Stimulated activated CD4-positive, alpha-beta T cell treated with anti-CD3 and anti-CD28 coated beads, Interleukin-12 subunit alpha, Interleukin-12 subunit beta, amount 100 ng/mL, for 48 hours (primary cell): ENCODE measurements around the gene FCER1G.
"Not testable (repeated sequence)": the region's sequence is repeated elsewhere in the genome, so short reads cannot be mapped to it uniquely, and the experiment has no call there.

Experiments
- DNase-seq, 3 donors: peaks; one replicate each; pipeline ENCODE4 v3.0.0-alpha.2; 2020; ENCODE audit warnings: low read depth in 2 of 3, low spot score in 1 of 3

Gene FCER1G

DNA sequence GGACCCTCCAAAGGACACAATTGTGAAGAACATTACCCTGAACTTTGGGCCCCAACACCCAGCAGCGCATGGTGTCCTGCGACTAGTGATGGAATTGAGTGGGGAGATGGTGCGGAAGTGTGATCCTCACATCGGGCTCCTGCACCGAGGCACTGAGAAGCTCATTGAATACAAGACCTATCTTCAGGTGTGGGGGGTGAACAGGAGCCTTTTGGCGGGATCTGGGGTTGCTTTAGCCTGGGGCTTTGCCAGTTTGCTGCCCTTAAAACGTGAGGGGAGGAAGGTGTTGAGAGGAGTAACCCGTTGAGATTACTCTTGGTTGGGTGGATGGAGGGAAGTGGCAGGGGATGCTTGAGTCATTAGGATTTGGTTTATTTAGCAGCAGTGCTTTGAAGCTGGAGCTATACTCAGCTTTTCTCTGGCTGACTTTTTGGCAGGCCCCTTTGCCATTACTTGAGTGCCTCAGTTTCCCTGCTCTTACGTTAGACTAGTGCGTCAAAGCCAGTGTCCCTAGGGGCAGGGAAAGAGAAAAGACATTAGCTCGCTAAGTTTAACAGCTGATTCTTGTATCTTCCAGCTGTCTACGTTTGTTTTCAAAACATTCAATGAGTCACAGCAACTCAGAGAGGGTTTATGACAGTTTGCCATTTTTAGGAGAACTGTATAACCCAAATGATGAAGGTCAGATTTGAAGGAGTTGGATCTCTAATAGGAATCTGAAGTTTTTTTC lies 8.5 kb upstream of the FCER1G start:
- DNase-seq: no peak

DNA sequence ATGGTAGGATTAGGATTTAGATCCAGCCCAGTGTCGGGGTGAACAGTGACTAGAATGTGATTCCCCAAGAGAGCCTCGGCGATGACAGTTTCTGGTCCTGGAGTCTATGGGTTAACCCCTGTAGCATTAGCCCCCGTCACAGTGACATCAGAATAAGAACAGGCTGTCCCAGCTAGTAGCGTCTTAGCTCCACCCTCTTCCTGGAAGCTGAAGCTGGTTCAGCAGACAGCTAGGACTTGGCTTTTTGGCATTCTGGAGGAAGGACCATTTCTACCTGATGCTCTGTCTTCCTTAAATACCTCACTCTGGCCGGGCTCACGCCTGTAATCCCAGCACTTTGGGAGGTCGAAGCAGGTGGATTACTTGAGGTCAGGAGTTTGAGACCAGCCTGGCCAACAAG lies 7.9 kb upstream of the FCER1G start:
- no peak for DNase-seq

GRCh38 chr1:161209790-161210409 lies 5.2 kb upstream of the FCER1G start:
- peak; percentile 58 to 71 (median 60) for DNase-seq

GRCh38 chr1:161214369-161214768 lies 726 bp upstream of the FCER1G start:
- DNase-seq: no peak

GRCh38 chr1:161216945-161217712 lies 2.0 kb downstream of the FCER1G start:
- no peak for DNase-seq

DNA sequence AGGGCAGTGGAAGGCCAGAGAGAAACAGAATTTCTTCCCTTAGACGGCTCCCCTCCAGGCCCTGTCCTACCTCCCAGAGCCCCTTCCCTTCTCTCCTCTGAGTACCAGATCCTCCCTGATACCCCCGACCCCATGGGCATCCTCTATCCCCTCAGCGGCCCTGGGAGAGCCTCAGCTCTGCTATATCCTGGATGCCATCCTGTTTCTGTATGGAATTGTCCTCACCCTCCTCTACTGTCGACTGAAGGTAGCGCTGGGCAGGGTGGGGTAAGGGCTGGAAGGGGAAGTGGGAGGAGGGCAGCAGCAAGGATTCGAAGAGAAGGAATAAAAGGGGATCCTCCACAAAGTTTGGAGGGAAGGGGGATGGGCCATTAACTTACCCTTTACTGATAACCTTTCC lies 2.7 kb downstream of the FCER1G start:
- DNase-seq: no peak

DNA sequence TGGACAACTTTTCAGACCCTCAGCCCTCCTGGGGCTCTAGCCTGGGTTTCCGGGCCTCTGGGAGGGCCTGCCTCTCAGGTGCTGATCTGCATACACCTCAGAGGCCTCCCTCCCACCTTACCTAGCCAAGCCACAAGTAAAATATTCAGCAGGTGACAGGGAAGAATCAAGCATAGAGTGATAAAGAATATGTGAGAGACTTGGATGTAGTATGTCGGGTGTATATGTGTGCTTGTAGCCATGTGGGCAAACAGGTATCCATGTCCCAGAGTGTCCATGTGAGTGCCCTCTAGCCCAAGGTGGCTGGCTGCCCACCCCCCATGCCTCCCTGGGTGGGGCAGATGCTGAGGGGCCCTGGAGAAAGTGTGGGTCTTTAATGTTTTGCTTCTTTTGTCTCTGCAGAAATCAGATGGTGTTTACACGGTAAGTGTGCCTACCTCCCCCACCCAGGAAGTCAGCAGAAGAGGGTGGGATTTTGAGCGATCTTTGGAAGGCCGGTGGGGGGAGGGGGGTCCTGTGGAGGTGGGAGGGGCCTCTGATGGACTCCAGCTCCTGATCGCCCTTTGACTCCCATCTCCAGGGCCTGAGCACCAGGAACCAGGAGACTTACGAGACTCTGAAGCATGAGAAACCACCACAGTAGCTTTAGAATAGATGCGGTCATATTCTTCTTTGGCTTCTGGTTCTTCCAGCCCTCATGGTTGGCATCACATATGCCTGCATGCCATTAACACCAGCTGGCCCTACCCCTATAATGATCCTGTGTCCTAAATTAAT lies 3.4 kb downstream of the FCER1G start:
- no peak for DNase-seq

- DNase-seq: no peak
These were observed 4.2 kb downstream of the FCER1G start for GRCh38 chr1:161219078-161219892.

GRCh38 chr1:161220002-161220401 lies 4.9 kb downstream of the FCER1G start:
- DNase-seq: no peak

DNA sequence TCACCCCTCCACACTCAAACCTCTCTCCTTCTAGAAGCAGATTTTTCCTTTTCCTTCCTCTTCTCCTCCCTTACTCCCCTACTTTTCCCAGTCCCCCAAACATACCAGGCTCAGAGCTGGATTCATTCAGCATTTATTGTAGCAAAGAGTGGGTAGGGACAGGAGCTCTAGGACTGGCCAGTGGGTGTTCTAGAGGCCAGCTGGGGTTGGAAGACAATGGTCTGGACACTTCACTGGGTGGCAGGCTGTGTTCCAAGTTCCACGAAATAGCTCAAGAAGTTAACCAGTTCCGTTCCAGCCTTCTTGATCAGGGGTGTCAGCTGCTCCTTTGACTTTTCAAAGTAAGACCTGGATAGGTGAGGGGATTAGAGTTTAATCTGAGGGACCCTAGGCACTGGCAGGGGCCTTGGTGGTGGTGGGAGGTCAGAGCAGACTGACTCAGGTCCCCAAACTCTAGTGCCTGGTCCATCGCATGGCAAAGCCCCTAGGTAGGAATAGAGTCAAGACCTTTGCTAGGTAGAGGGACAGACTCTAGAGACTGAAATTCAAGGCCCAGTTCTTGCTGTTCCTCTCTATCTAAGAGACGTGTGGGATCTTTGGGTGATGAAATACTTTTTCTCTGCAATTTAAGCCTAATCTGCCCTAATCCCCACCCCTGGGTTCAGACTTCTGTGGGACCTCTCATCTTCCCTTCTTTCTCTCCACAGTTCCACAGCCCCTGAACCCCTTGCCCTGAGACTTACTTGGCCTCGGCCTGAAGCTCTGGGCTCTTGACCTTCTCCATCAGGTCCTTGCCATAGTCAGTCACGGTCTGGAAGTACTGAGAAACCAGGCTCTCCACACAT lies 7.3 kb downstream of the FCER1G start:
- DNase-seq: no peak

DNA sequence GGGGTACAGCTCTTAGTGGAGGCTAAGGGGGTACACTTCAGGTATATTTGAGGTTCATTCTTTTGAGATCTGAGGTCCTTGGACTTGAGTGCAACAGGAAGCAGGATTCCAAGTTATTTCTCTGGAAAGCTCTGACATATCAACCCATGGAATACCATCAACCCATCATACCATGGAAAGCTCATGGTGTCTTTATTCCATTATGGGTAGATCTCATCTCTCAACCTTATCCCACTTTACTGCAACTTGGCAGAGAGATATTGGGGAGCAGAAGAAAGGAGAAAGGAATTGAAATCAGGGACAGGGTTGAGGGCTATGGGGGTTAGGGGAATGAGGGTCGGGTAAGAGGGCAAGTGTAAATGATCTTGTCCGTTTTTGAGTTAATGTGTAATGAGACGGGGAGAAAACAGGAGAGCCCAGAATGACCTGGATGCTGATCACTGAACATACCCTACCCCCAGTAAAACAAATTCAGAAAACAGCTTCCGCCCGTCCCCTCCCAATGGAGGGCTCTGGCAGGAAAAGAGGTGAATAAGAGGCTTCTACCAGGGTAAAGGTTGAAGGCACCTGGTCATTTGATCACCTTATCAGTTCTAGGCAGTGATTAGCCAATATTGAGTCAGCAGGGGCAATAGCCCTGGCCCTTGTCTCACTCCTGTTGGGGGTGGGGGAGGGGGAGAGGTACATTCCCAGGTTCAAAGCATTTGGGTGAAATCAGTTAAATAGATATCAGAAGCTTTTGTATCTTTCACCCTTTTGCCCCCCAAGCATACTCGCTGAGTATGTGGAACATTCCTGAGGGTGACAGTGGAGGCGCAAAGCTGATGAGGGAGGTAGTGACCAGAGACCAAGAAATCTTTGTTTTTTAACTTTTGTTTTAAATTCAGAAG lies 9.0 kb downstream of the FCER1G start:
- DNase-seq: no peak

- not testable (repeated sequence) for DNase-seq
These were observed 9.6 kb downstream of the FCER1G start for GRCh38 chr1:161224695-161225087.

GRCh38 chr1:161225178-161225533 lies 10.1 kb downstream of the FCER1G start:
- DNase-seq: no peak

GRCh38 chr1:161225534-161226319 lies 10.6 kb downstream of the FCER1G start, which contains the start of gene TOMM40L:
TOMM40L (plus strand) TSS chr1:161226060; CDS start chr1:161226490, 430 bp downstream.
- peak; percentile 82 to 87 (median 86) for DNase-seq

DNA sequence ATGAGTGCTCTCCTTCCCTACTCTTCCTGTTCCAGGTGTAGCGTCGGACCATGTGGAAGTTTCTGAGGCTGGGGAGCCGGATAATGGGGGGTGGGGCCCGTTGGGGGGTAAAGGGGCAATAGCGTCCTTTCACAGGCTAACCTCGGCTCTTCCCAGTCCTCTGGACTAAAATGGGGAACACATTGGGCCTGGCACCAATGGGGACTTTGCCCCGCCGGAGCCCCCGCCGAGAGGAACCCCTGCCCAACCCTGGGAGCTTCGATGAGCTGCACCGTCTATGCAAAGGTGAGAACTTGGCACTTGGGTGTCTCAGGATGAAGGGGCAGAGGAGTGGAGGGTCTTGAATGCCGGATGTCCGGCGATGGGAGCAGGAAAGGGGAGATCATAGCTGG lies 11.2 kb downstream of the FCER1G start:
- no peak for DNase-seq

GRCh38 chr1:161226759-161227158 lies 11.7 kb downstream of the FCER1G start:
- no peak for DNase-seq

GRCh38 chr1:161227196-161227871 lies 12.2 kb downstream of the FCER1G start:
- peak; percentile 75 to 95 (median 84) for DNase-seq
